Stimulated activated CD8-positive, alpha-beta memory T cell treated with anti-CD3 and anti-CD28 coated beads, Interleukin-15, amount 100 ng/mL, for 4 hours (primary cell): ENCODE data around the gene APCDD1.
"Not testable (repeated sequence)": the region's sequence is repeated elsewhere in the genome, so short reads cannot be mapped to it uniquely, and the experiment has no call there.

ENCODE experiments used
- DNase-seq, 2 donors: peaks; one replicate each; pipeline ENCODE4 v3.0.0-alpha.2; 2020; ENCODE audit warnings: low read depth in 2 of 2

The APCDD1 gene

GRCh38 chr18:10525697-10526560 is 71.5 kb downstream of the APCDD1 start, which contains the start of gene NAPG:
NAPG (plus strand) TSS chr18:10526027; CDS start chr18:10526103, 76 bp downstream.
- peak; percentile 80 to 87 for DNase-seq

- DNase-seq: no peak
Observed at GRCh38 chr18:10526561-10526949, 72.1 kb downstream of the APCDD1 start.

- DNase-seq: no peak
Observed at GRCh38 chr18:10528439-10528838, 74.0 kb downstream of the APCDD1 start.

GRCh38 chr18:10530002-10530401 is 75.6 kb downstream of the APCDD1 start:
- no peak for DNase-seq

GRCh38 chr18:10530852-10531251 is 76.4 kb downstream of the APCDD1 start:
- peak in 1 of 2 donors; percentile 5 for DNase-seq

- DNase-seq: no peak
Observed at GRCh38 chr18:10533111-10533510, 78.7 kb downstream of the APCDD1 start.

GRCh38 chr18:10536280-10536679 is 81.8 kb downstream of the APCDD1 start:
- DNase-seq: no peak

- DNase-seq: no peak
Observed at GRCh38 chr18:10537765-10538164, 83.3 kb downstream of the APCDD1 start.

GRCh38 chr18:10539124-10539523 is 84.7 kb downstream of the APCDD1 start:
- DNase-seq: not testable (repeated sequence)
